ENCODE data around the gene KLRC3.
A peak's percentile ranks its signal among the peaks of the same experiment; 100 is the strongest.
"Not testable (repeated sequence)": the region's sequence is repeated elsewhere in the genome, so short reads cannot be mapped to it uniquely, and the experiment has no call there.

Gene KLRC3

GRCh38 chr12:10368206-10369171, 51.9 kb downstream of the KLRC3 start:
- peak; percentile 26 for DNase-seq

- not testable (repeated sequence) for DNase-seq
Observed at GRCh38 chr12:10367714-10368113, 52.7 kb downstream of the KLRC3 start.

- DNase-seq = no peak
Observed at GRCh38 chr12:10366875-10367274, 53.5 kb downstream of the KLRC3 start.

- no peak for DNase-seq
Observed at GRCh38 chr12:10365696-10366405, 54.5 kb downstream of the KLRC3 start.

GRCh38 chr12:10364815-10365622, 55.4 kb downstream of the KLRC3 start:
- peak; percentile 67 for DNase-seq

- peak; percentile 58 for DNase-seq
Observed at GRCh38 chr12:10363914-10364814, 56.2 kb downstream of the KLRC3 start.

- DNase-seq = no peak
Observed at GRCh38 chr12:10363658-10363913, 56.8 kb downstream of the KLRC3 start.

- no peak for DNase-seq
Observed at GRCh38 chr12:10362828-10363657, 57.4 kb downstream of the KLRC3 start.

- DNase-seq = no peak
Observed at GRCh38 chr12:10362325-10362724, 58.1 kb downstream of the KLRC3 start.

All from stimulated activated CD8-positive, alpha-beta memory T cell treated with anti-CD3 and anti-CD28 coated beads, Interleukin-4, amount 100 ng/mL, for 48 hours (primary cell).